Measurements from ENCODE around the gene MRO. TPM values are rescaled to one million over a fixed set of nuclear protein-coding genes. Genes with fewer than 3 reads are reported as not detected.

MRO gene
- polyA plus RNA-seq, 2 of the 4 experiments (the other 2 are of a cell fraction): 0.31 to 0.39 TPM

DNA sequence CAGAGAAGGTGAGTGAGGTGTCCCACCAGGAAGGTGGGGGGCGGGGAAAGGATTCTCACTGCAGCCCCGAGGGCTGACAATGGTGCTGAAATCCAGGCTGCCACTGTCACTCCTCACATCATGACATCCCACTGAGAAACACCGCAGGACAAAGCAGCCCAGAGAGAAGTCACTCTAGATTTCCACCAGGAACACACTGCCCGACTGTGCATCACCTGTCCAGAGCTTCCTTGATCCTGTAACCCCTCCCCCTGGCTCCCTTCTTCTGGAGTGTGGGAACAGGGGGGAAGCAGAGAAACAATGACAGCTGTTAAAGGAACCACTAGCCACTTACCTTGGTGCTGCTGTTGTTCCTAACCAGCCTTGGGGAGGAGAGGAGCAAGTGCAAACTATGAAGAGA lies 69.9 kb downstream of the MRO start:
- Histone ChIP-seq H3K4me3 (no peak overlapping the region), H3K4me1 (no peaks in the 10 kb centered on the region), H3K9me3 (no peaks in the 10 kb centered on the region), H3K27ac (no peak overlapping the region), H3K4me2 (no peak overlapping the region)
- FAIRE-seq: no peak
- ChIA-PET CTCF (no interaction called here), POLR2A (no interaction called here)
- ATAC-seq: no peak
- WGBS (ENCODE audit: missing lambda C conversion rate): 14% methylated on average over 4 of the region's 4 CpGs
- TF ChIP-seq, protein P1, sequence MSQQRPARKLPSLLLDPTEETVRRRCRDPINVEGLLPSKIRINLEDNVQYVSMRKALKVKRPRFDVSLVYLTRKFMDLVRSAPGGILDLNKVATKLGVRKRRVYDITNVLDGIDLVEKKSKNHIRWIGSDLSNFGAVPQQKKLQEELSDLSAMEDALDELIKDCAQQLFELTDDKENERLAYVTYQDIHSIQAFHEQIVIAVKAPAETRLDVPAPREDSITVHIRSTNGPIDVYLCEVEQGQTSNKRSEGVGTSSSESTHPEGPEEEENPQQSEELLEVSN (IDR thresholded peaks at IDR 0.05; ENCODE audit: borderline replicate concordance, low read depth): no peak
- no peak for TF ChIP-seq KDM5A (IDR thresholded peaks at IDR 0.05)
- DNase-seq (ENCODE audit: low read depth in 1 of 2, low spot score in 1 of 2): no peak

DNA sequence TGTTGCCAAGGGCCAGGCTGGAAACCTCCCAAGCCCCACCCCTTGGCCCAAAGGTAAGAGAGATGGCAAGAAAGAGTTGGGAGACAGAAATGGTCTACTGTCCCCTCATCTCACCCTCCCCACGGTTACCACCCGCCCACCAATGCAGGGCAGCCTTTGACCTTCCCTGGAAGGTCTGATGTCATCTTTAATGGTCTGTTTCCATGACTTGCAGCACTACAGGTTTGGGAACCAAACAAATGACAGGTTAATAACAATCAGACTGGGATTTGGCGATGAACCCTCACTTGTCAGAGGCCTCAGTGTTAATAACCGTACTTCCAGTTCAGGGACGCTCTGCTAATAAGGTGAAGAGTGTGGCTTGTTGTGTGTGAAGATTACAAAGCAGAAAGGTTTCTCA lies 70.4 kb downstream of the MRO start:
- Histone ChIP-seq H3K4me3 (no peak overlapping the region), H3K9me3 (no peaks in the 10 kb centered on the region), H3K4me1 (no peaks in the 10 kb centered on the region), H3K4me2 (no peak overlapping the region), H3K27ac (no peak overlapping the region)
- FAIRE-seq (no peak), ATAC-seq (no peak), DNase-seq (ENCODE audit: low read depth in 1 of 2, low spot score in 1 of 2) (no peak)
- TF ChIP-seq NPAS2 (CRISPR knock-in tag; IDR thresholded peaks at IDR 0.05; ENCODE audit: borderline replicate concordance): no peak
- no peak for TF ChIP-seq HOXA7 (CRISPR knock-in tag; IDR thresholded peaks at IDR 0.05)
- no peak for TF ChIP-seq HES2 (IDR thresholded peaks at IDR 0.05)
- TF ChIP-seq CHD4 (IDR thresholded peaks at IDR 0.05; ENCODE audit: borderline replicate concordance): no peak
- POLR2A ChIA-PET: no interaction called here
- CTCF ChIA-PET: no interaction called here
- WGBS (ENCODE audit: missing lambda C conversion rate): 31% methylated on average over 5 of the region's 5 CpGs

GRCh38 chr18:50748243-50749229 lies 71.3 kb downstream of the MRO start:
- Histone ChIP-seq H3K4me2 (no peak overlapping the region), H3K4me1 (no peaks in the 10 kb centered on the region), H3K9me3 (no peaks in the 10 kb centered on the region), H3K4me3 (no peak overlapping the region), H3K27ac (no peak overlapping the region)
- CTCF ChIA-PET: no interaction called here
- no peak for ATAC-seq
- FAIRE-seq: no peak
- POLR2A ChIA-PET: no interaction called here
- 3% methylated on average over 7 of the region's 9 CpGs for WGBS (ENCODE audit: missing lambda C conversion rate)
- no peak for DNase-seq (ENCODE audit: low read depth in 1 of 2, low spot score in 1 of 2)
- TF ChIP-seq, protein P1 (IDR thresholded peaks at IDR 0.05; ENCODE audit: borderline replicate concordance, low read depth): no peak
- TF ChIP-seq HDAC2 (IDR thresholded peaks at IDR 0.05) (no peak), ZNF302 (CRISPR knock-in tag; IDR thresholded peaks at IDR 0.05) (no peak), MAX (IDR thresholded peaks at IDR 0.05) (no peak), SMC3 (IDR thresholded peaks at IDR 0.05) (no peak), CBX8 (IDR thresholded peaks at IDR 0.05) (no peak), CEBPB (IDR thresholded peaks at IDR 0.05) (no peak), FOXS1 (CRISPR knock-in tag; IDR thresholded peaks at IDR 0.05) (no peak), RFX5 (IDR thresholded peaks at IDR 0.05) (no peak), REST (IDR thresholded peaks at IDR 0.05) (no peak), EHF (CRISPR knock-in tag; IDR thresholded peaks at IDR 0.05) (no peak), NR3C1 (IDR thresholded peaks at IDR 0.05) (no peak), KDM5A (IDR thresholded peaks at IDR 0.05) (no peak), HEYL (CRISPR knock-in tag; IDR thresholded peaks at IDR 0.05) (no peak), RNF2 (IDR thresholded peaks at IDR 0.05; ENCODE audit: borderline replicate concordance, low read depth) (no peak)
- TF ChIP-seq, protein P2, sequence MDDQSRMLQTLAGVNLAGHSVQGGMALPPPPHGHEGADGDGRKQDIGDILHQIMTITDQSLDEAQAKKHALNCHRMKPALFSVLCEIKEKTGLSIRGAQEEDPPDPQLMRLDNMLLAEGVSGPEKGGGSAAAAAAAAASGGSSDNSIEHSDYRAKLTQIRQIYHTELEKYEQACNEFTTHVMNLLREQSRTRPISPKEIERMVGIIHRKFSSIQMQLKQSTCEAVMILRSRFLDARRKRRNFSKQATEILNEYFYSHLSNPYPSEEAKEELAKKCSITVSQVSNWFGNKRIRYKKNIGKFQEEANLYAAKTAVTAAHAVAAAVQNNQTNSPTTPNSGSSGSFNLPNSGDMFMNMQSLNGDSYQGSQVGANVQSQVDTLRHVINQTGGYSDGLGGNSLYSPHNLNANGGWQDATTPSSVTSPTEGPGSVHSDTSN (IDR thresholded peaks at IDR 0.05): no peak

All from A549 (cell line).